K562 (cell line): Measurements from ENCODE around the gene BCL2L13. TPM values are rescaled to one million over a fixed set of nuclear protein-coding genes. Genes with fewer than 3 reads are reported as not detected.

Experiments
- YY1 ChIP-seq, 3 experiments: IDR thresholded peaks; 2 replicates each; pipeline ENCODE4 v1.6.1; 2011; ENCODE audit warnings: low read length in 2 of 3, mild to moderate bottlenecking in 2 of 3, moderate library complexity in 2 of 3, borderline replicate concordance in 1 of 3, control low read depth in 1 of 3, low read depth in 1 of 3; ENCODE audit not compliant: insufficient read depth in 3 of 3, insufficient replicate concordance in 2 of 3, control insufficient read depth in 1 of 3, insufficient read length in 1 of 3; ENCODE audit errors: extremely low read depth in 1 of 3
- polyA plus RNA-seq, 8 experiments: library from polyadenylated mRNA; depleted of rRNA in 4 of 8; stranded (reverse) in 5 of 8; unstranded in 3 of 8; fragments of >200 nt; fragmentation: Nextera tagmentation in 2 of 8; fragmentation: Illumina TruSeq in 1 of 8; extraction: Ambion mirVana in 2 of 8; extraction: Trizol in 1 of 8; gene quantifications; 2 replicates each; pipeline versions ENCODE4 v1.2.1 to v1.2.3, GENCODE V29; 2011 to 2014; ENCODE audit warnings: inconsistent platforms in 1 of 8, missing spikeins in 1 of 8
- total RNA-seq, 7 experiments: library from RNA; depleted of rRNA in 6 of 7; stranded (reverse); fragments of >200 nt in 6 of 7; fragmentation: Illumina TruSeq in 2 of 7; extraction: Trizol in 2 of 7; gene quantifications; 2 replicates each; pipeline versions ENCODE4 v1.2.1 to v1.2.3, GENCODE V29; 2011 to 2021; ENCODE audit warnings: low replicate concordance in 1 of 7
- TF ChIP-seq, protein P1 (sequence below), 2 experiments: fragments of 450-650 bp in 1 of 2; sonication (generic) in 1 of 2; formaldehyde crosslinking in 1 of 2; IDR thresholded peaks; 2 replicates each; pipeline versions ENCODE4 v1.7.1 to v1.9.0; 2016 to 2022; ENCODE audit warnings: inconsistent platforms in 1 of 2, mild to moderate bottlenecking in 1 of 2, missing genetic modification reagents in 1 of 2
- TF ChIP-seq, protein P2 (sequence below), 2 experiments: fragments of 150-350 bp in 1 of 2; IDR thresholded peaks; 2 replicates each; pipeline ENCODE4 v1.6.1; 2012 to 2016; ENCODE audit warnings: low read depth in 2 of 2, low read length in 2 of 2, mild to moderate bottlenecking in 1 of 2, moderate library complexity in 1 of 2
- TF ChIP-seq, protein P3 (sequence below): fragments of 200-800 bp; sonication (Bioruptor generic); IDR thresholded peaks from 2 replicates; pipeline ENCODE4 v1.6.1; 2017; ENCODE audit warnings: missing genetic modification characterization, missing compliant biosample characterization

The BCL2L13 gene
- total and polyA plus RNA-seq, 9 of the 15 experiments (the other 6 are each of a cell fraction or from before 2014, with no cell fraction given), result 41.5 to 63.4 (median 56.5) TPM

DNA sequence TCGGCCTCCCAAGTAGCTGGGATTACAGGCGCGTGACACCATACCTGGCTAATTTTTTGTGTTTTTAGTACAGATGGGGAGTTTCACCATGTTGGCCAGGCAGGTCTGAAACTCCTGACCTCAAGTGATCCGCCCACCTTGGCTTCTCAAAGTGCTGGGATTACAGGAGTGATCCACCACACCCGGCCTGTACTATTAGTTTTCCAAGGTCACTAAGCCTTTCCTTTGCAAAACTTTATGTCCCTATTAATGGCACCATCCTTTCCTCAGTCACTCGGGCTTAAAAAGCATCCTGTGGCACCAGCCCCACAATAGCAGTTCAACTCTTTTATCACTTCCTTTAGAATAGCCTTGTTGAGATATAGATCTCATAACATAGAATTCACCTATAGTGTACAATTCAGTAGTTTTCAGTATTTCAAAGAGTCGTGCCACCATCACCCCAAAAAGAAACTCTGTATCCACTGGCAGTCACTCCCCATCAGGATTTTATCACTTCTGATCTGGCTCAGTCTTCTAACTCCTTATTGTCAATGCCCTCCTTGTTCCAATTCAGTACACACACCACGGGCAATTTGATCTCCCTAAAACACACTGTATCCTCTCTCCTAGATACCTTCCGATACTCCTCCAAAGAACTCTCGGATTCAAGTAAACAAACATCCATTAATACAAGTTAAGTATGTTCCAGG is 921 bp upstream of the BCL2L13 start (continued):
- TF ChIP-seq, protein P1, sequence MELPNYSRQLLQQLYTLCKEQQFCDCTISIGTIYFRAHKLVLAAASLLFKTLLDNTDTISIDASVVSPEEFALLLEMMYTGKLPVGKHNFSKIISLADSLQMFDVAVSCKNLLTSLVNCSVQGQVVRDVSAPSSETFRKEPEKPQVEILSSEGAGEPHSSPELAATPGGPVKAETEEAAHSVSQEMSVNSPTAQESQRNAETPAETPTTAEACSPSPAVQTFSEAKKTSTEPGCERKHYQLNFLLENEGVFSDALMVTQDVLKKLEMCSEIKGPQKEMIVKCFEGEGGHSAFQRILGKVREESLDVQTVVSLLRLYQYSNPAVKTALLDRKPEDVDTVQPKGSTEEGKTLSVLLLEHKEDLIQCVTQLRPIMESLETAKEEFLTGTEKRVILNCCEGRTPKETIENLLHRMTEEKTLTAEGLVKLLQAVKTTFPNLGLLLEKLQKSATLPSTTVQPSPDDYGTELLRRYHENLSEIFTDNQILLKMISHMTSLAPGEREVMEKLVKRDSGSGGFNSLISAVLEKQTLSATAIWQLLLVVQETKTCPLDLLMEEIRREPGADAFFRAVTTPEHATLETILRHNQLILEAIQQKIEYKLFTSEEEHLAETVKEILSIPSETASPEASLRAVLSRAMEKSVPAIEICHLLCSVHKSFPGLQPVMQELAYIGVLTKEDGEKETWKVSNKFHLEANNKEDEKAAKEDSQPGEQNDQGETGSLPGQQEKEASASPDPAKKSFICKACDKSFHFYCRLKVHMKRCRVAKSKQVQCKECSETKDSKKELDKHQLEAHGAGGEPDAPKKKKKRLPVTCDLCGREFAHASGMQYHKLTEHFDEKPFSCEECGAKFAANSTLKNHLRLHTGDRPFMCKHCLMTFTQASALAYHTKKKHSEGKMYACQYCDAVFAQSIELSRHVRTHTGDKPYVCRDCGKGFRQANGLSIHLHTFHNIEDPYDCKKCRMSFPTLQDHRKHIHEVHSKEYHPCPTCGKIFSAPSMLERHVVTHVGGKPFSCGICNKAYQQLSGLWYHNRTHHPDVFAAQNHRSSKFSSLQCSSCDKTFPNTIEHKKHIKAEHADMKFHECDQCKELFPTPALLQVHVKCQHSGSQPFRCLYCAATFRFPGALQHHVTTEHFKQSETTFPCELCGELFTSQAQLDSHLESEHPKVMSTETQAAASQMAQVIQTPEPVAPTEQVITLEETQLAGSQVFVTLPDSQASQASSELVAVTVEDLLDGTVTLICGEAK (IDR thresholded peaks at IDR 0.05), result no peak
- TF ChIP-seq, protein P1 (CRISPR knock-in tag; IDR thresholded peaks at IDR 0.05), result no peak
- no peak for TF ChIP-seq YY1 (IDR thresholded peaks at IDR 0.05; ENCODE audit: borderline replicate concordance in 1 of 3, control insufficient read depth in 1 of 3, extremely low read depth in 1 of 3, insufficient read depth in 3 of 3, insufficient read length in 1 of 3, insufficient replicate concordance in 2 of 3, low read depth in 1 of 3, low read length in 2 of 3)
- TF ChIP-seq, protein P2, sequence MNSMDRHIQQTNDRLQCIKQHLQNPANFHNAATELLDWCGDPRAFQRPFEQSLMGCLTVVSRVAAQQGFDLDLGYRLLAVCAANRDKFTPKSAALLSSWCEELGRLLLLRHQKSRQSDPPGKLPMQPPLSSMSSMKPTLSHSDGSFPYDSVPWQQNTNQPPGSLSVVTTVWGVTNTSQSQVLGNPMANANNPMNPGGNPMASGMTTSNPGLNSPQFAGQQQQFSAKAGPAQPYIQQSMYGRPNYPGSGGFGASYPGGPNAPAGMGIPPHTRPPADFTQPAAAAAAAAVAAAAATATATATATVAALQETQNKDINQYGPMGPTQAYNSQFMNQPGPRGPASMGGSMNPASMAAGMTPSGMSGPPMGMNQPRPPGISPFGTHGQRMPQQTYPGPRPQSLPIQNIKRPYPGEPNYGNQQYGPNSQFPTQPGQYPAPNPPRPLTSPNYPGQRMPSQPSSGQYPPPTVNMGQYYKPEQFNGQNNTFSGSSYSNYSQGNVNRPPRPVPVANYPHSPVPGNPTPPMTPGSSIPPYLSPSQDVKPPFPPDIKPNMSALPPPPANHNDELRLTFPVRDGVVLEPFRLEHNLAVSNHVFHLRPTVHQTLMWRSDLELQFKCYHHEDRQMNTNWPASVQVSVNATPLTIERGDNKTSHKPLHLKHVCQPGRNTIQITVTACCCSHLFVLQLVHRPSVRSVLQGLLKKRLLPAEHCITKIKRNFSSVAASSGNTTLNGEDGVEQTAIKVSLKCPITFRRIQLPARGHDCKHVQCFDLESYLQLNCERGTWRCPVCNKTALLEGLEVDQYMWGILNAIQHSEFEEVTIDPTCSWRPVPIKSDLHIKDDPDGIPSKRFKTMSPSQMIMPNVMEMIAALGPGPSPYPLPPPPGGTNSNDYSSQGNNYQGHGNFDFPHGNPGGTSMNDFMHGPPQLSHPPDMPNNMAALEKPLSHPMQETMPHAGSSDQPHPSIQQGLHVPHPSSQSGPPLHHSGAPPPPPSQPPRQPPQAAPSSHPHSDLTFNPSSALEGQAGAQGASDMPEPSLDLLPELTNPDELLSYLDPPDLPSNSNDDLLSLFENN (IDR thresholded peaks at IDR 0.05; ENCODE audit: low read depth in 2 of 2, low read length in 2 of 2), result no peak
- TF ChIP-seq, protein P3, sequence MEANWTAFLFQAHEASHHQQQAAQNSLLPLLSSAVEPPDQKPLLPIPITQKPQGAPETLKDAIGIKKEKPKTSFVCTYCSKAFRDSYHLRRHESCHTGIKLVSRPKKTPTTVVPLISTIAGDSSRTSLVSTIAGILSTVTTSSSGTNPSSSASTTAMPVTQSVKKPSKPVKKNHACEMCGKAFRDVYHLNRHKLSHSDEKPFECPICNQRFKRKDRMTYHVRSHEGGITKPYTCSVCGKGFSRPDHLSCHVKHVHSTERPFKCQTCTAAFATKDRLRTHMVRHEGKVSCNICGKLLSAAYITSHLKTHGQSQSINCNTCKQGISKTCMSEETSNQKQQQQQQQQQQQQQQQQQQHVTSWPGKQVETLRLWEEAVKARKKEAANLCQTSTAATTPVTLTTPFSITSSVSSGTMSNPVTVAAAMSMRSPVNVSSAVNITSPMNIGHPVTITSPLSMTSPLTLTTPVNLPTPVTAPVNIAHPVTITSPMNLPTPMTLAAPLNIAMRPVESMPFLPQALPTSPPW (CRISPR knock-in tag), result no peak
